Cerebellar nuclear complex (tissue), 1 donor: ENCODE results near the gene SMIM11.
"Not testable (repeated sequence)": the region's sequence is repeated elsewhere in the genome, so short reads cannot be mapped to it uniquely, and the experiment has no call there.

Experiments used
- DNase-seq, 2 experiments: peaks; one replicate each; lab custom pipeline; 2025; lab: John Stamatoyannopoulos, UW

Gene SMIM11

GRCh38 chr21:34423805-34424204, 48.5 kb downstream of the SMIM11 start, which contains the start of gene SMIM34:
Gene SMIM34 (minus strand): TSS chr21:34423951. CDS start chr21:34423839, 112 bp downstream.
- DNase-seq, result not testable (repeated sequence)

GRCh38 chr21:34427339-34427738, 52.0 kb downstream of the SMIM11 start:
- DNase-seq, result not testable (repeated sequence)

GRCh38 chr21:34428441-34428840, 53.1 kb downstream of the SMIM11 start:
- DNase-seq, result not testable (repeated sequence)

GRCh38 chr21:34429710-34430109, 54.4 kb downstream of the SMIM11 start:
- DNase-seq, result not testable (repeated sequence)
